ENCODE measurements around the gene ASGR2. TPM values are rescaled to one million over a fixed set of nuclear protein-coding genes. Genes with fewer than 3 reads are reported as not detected.

ASGR2 gene
- total and polyA plus RNA-seq, 3 donors from 2014 or later = 0.47 to 2.6 (median 1.1) TPM

DNA sequence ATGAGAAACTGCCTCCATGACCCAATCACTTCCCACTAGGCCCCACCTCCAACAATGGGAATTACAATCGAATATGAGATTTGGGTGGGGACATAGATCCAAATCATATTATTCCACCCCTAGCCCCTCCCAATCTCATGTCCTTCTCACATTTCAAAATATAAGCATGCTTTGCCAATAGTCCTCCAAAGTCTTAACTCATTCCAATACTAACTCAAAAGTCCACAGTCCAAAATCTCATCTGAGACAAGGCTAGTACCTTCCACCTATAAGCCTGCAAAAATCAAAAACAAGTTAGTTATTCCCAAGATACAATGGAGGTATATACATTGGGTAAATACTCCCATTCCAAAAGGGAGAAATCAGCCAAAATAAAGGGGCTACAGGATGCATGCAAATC, 47.4 kb downstream of the ASGR2 start:
- Histone ChIP-seq H3K27ac (no peak overlapping the region), H3K9me3 (no peaks in the 10 kb centered on the region), H3K36me3 (ENCODE audit: low read depth, missing control alignments) (no peaks in the 10 kb centered on the region), H3K4me3 (no peak overlapping the region), H3K4me1 (no peaks in the 10 kb centered on the region), H3K27me3 (no peaks in the 10 kb centered on the region)
- WGBS, 2 donors = 81 to 89% methylated on average over 1 of the region's 1 CpG
- DNase-seq = no peak
- intact Hi-C loops (cut with DNase I; ENCODE audit: low total_unique reads) = no loop called here
- no peak for TF ChIP-seq CTCF (IDR thresholded peaks at IDR 0.05)
- TF ChIP-seq POLR2A (IDR thresholded peaks at IDR 0.05) = no peak

DNA sequence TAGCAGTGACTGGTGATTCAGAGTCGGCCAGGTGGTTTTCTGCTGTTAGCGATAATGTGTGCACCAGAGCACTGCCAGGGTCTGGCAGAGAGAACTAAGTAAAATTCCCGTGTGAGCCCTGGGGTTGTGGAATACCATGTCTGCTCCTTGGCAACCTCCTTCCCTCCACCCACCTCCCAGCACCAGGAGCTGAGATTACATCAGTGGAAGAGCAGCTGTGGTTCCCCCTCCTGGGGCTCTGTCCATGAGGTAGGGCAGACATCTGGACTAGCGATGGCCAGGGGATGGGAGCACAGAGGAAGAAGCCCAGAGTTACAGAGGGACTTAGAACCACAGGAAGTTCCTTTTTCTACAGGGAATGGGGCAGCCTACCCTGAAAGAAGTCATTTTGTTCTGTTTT, 50.4 kb downstream of the ASGR2 start:
- 73 to 76% methylated on average over 3 to 4 of the region's 4 CpGs for WGBS, 2 donors
- no peak for TF ChIP-seq CTCF (IDR thresholded peaks at IDR 0.05)
- no peak for TF ChIP-seq POLR2A (IDR thresholded peaks at IDR 0.05)
- Histone ChIP-seq H3K27ac (no peak overlapping the region), H3K9me3 (no peaks in the 10 kb centered on the region), H3K36me3 (ENCODE audit: low read depth, missing control alignments) (no peaks in the 10 kb centered on the region), H3K4me3 (no peak overlapping the region), H3K4me1 (no peaks in the 10 kb centered on the region), H3K27me3 (no peaks in the 10 kb centered on the region)
- DNase-seq = no peak
- intact Hi-C loops (cut with DNase I; ENCODE audit: low total_unique reads) = no loop called here

DNA sequence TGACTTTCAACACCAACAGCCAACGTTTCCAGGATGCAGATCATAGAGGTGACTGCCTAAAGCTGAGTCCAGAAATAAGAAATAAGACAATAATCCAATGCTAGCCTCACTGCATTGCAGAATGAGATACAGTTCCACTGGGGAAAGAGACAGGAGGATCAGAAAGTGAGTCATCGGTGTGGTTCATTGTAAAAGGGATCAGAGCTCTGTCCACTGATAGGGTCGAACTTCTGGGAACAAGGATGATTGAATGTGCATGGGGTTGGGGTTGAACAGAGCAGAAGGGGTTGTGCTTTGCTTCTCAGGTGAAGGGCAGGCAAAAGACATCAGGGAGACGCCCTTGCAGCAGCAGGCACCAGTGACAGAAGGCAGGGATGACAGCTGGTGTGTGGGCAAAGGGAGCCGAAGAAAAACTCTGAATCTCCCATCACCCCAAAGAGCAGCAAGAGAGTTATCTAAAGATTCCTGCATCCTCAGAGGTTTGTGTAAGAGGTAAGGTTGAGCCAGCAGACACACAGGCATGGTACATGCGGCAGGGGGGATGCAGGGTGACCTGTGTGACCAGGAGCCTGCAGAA, 51.0 kb downstream of the ASGR2 start:
- no peak for DNase-seq
- H3K27ac ChIP-seq = no peak overlapping the region
- 78 to 84% methylated on average over 6 of the region's 6 CpGs for WGBS, 2 donors
- H3K4me3 ChIP-seq = no peak overlapping the region
- TF ChIP-seq CTCF (IDR thresholded peaks at IDR 0.05) = no peak
- TF ChIP-seq POLR2A (IDR thresholded peaks at IDR 0.05) = no peak
- H3K9me3 ChIP-seq = no peaks in the 10 kb centered on the region
- no peaks in the 10 kb centered on the region for H3K4me1 ChIP-seq
- no peaks in the 10 kb centered on the region for H3K27me3 ChIP-seq
- H3K36me3 ChIP-seq (ENCODE audit: low read depth, missing control alignments) = no peaks in the 10 kb centered on the region
- intact Hi-C loops (cut with DNase I; ENCODE audit: low total_unique reads) = no loop called here

- TF ChIP-seq CTCF (IDR thresholded peaks at IDR 0.05) = no peak
- TF ChIP-seq POLR2A (IDR thresholded peaks at IDR 0.05) = no peak
- no peak for DNase-seq
- no peaks in the 10 kb centered on the region for H3K27me3 ChIP-seq
- no peaks in the 10 kb centered on the region for H3K36me3 ChIP-seq (ENCODE audit: low read depth, missing control alignments)
- intact Hi-C loops (cut with DNase I; ENCODE audit: low total_unique reads) = no loop called here
- no peak overlapping the region for H3K27ac ChIP-seq
- 55 to 56% methylated on average over 6 of the region's 6 CpGs for WGBS, 2 donors
- no peaks in the 10 kb centered on the region for H3K4me1 ChIP-seq
- H3K9me3 ChIP-seq = no peaks in the 10 kb centered on the region
- H3K4me3 ChIP-seq = no peak overlapping the region
Observed at GRCh38 chr17:7060165-7060891, 54.3 kb downstream of the ASGR2 start.

All from testis (tissue), 3 donors.